Parathyroid adenoma (tissue), 2 donors: Measurements from ENCODE around the gene EME2.

Experiments used
- H2AFZ ChIP-seq: fragments of 300-600 bp; sonication (generic); one replicate; pipeline ENCODE4 v1.7.0; 2017; ENCODE audit warnings: antibody characterized with exemption, mild to moderate bottlenecking
- H3K27ac ChIP-seq: fragments of 300-600 bp; sonication (generic); one replicate; pipeline ENCODE4 v1.7.0; 2017
- H3K27me3 ChIP-seq: fragments of 300-600 bp; sonication (generic); one replicate; pipeline ENCODE4 v1.7.0; 2017; ENCODE audit warnings: low read length; ENCODE audit not compliant: control insufficient read depth, insufficient read depth
- H3K36me3 ChIP-seq: fragments of 300-600 bp; sonication (generic); one replicate; pipeline ENCODE4 v1.7.0; 2017; ENCODE audit warnings: low read length; ENCODE audit not compliant: control insufficient read depth, insufficient read depth
- H3K4me1 ChIP-seq: fragments of 300-600 bp; sonication (generic); one replicate; pipeline ENCODE4 v1.7.0; 2017; ENCODE audit warnings: control low read depth
- H3K4me2 ChIP-seq: fragments of 300-600 bp; sonication (generic); one replicate; pipeline ENCODE4 v1.7.0; 2017; ENCODE audit warnings: low read length
- H3K4me3 ChIP-seq: fragments of 300-600 bp; sonication (generic); one replicate; pipeline ENCODE4 v1.7.0; 2017; ENCODE audit warnings: low read depth, low read length
- H3K79me2 ChIP-seq: fragments of 300-600 bp; sonication (generic); one replicate; pipeline ENCODE4 v1.7.0; 2017; ENCODE audit warnings: control low read depth
- H3K9ac ChIP-seq: fragments of 300-600 bp; sonication (generic); one replicate; pipeline ENCODE4 v1.7.0; 2017; ENCODE audit warnings: mild to moderate bottlenecking
- H3K9me3 ChIP-seq: fragments of 300-600 bp; sonication (generic); one replicate; pipeline ENCODE4 v1.7.0; 2017; ENCODE audit warnings: low read length; ENCODE audit not compliant: control insufficient read depth
- TF ChIP-seq, protein P1 (sequence below): fragments of 300-600 bp; sonication (generic); IDR thresholded peaks from one replicate; pipeline ENCODE4 v1.7.0; 2017; ENCODE audit warnings: antibody characterized with exemption, mild to moderate bottlenecking
- donor health status: primary hyperparathyroidism.

Gene EME2

DNA sequence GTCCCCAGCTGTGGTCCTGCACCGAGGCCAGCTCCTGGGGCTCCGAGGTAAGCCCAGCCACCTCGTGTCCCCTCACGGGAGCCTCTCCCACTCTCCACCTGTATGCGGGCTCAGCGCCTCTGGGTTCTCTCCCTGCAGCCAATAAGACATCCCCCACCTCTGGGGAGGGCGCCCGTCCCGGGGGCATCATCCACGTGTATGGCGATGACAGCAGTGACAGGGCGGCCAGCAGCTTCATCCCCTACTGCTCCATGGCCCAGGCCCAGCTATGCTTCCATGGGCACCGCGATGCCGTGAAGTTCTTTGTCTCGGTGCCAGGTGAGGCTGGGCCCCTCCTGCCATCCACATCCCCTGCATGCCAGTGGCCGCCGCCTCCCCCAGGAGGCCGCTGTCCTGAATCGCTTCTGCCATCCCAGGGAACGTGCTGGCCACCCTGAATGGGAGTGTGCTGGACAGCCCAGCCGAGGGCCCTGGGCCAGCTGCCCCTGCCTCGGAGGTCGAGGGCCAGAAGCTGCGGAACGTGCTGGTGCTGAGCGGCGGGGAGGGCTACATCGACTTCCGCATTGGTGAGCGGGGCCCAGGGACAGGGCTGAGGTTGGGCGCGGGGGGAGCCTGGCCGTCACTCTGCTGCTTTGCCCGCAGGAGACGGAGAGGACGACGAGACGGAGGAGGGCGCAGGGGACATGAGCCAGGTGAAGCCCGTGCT is 4.4 kb upstream of the EME2 start:
- H2AFZ ChIP-seq, result no peak overlapping the region
- no peak overlapping the region for H3K4me2 ChIP-seq
- H3K9me3 ChIP-seq, result no peaks in the 10 kb centered on the region
- no peaks in the 10 kb centered on the region for H3K79me2 ChIP-seq
- no peaks in the 10 kb centered on the region for H3K27me3 ChIP-seq
- H3K4me3 ChIP-seq, result no peak overlapping the region
- no peak overlapping the region for H3K27ac ChIP-seq
- TF ChIP-seq, protein P1, sequence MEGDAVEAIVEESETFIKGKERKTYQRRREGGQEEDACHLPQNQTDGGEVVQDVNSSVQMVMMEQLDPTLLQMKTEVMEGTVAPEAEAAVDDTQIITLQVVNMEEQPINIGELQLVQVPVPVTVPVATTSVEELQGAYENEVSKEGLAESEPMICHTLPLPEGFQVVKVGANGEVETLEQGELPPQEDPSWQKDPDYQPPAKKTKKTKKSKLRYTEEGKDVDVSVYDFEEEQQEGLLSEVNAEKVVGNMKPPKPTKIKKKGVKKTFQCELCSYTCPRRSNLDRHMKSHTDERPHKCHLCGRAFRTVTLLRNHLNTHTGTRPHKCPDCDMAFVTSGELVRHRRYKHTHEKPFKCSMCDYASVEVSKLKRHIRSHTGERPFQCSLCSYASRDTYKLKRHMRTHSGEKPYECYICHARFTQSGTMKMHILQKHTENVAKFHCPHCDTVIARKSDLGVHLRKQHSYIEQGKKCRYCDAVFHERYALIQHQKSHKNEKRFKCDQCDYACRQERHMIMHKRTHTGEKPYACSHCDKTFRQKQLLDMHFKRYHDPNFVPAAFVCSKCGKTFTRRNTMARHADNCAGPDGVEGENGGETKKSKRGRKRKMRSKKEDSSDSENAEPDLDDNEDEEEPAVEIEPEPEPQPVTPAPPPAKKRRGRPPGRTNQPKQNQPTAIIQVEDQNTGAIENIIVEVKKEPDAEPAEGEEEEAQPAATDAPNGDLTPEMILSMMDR, result no peak
- no peak overlapping the region for H3K9ac ChIP-seq
- peaks cover 2% of the 10 kb centered on the region for H3K4me1 ChIP-seq
- no peaks in the 10 kb centered on the region for H3K36me3 ChIP-seq

DNA sequence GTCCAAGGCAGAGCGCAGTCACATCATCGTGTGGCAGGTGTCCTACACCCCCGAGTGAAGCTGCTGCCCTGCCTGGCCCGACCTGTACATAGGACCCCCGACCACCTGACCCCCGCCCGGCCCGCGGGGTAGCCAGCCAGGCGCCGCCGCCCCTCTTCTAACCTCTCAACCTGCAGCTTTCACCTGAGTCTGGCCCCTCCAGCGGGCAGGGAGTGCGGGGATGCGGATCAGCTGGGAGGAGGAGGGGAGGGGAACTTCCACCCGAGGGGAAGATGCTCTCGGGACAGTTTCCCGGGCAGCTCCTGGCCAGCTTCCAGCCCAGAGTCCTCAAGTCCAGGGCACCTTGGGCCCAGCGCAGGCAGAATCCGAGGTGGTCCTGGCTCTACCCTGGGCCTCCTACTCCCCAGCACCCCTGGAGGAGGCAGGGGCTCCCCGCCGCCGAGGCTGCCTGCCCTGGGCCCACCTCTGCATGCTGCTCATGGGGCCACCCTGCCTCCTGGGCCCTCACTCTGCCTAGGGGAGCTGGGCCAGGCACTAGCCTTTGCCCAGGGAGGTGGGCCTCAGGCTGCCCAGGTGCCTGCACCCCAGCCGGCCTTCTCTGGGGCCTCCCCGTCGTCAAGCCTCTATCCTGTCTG is 3.7 kb upstream of the EME2 start:
- Histone ChIP-seq H3K4me2 (no peak overlapping the region), H3K27me3 (no peaks in the 10 kb centered on the region), H3K36me3 (no peaks in the 10 kb centered on the region), H3K9me3 (no peaks in the 10 kb centered on the region), H3K9ac (no peak overlapping the region), H3K27ac (no peak overlapping the region), H2AFZ (no peak overlapping the region), H3K79me2 (no peaks in the 10 kb centered on the region), H3K4me3 (no peak overlapping the region), H3K4me1 (peaks cover 2% of the 10 kb centered on the region)
- TF ChIP-seq, protein P1, result no peak

DNA sequence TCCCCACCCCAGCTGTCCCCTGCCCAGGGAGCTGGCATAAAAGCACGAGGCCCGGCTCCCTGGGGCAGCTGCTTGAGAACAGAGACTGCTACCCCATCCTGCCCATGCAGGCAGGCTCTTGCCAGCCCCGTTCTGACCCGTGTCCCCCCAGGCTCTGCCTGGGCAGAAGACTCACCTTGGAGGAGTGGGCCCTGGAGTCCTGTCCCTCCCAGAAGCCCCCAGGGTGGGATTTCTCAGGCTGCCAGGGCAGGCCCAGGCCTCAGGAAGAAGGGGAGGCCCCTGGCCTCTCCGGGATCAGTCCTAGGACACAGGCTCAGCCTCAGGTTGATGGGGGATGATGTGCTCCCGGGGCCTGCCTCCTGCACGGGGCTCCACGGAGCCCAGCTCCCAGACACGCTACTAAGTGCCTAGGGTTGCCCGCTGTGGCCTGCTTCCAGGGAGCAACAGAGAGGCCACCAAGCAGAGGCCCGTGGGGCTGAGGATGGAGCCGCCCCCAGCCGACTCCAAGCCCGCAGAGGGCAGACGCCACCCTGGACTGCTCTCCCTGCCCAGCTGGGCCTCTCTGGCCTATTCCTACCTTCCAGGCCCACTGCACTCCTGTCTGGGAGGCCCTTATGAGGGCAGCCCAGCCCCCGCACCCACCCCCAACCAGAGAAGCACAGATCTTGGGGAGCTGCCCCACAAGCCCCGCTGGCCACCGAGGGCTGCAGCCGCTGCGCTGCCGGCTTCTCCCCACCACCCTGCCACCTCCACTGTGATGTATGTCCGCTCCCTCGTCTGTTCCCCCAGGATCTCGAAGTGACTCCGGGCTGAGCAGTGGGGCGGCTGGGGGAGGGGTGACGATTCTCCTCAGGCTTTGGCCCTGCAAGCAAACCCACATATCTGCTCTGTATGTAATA is 3.0 kb upstream of the EME2 start:
- no peak overlapping the region for H3K9ac ChIP-seq
- no peaks in the 10 kb centered on the region for H3K36me3 ChIP-seq
- no peak overlapping the region for H3K4me2 ChIP-seq
- TF ChIP-seq, protein P1, result no peak
- no peaks in the 10 kb centered on the region for H3K9me3 ChIP-seq
- H3K4me1 ChIP-seq, result peaks cover 2% of the 10 kb centered on the region
- no peak overlapping the region for H3K4me3 ChIP-seq
- no peak overlapping the region for H3K27ac ChIP-seq
- no peak overlapping the region for H2AFZ ChIP-seq
- H3K79me2 ChIP-seq, result peaks cover 2% of the 10 kb centered on the region
- no peaks in the 10 kb centered on the region for H3K27me3 ChIP-seq

DNA sequence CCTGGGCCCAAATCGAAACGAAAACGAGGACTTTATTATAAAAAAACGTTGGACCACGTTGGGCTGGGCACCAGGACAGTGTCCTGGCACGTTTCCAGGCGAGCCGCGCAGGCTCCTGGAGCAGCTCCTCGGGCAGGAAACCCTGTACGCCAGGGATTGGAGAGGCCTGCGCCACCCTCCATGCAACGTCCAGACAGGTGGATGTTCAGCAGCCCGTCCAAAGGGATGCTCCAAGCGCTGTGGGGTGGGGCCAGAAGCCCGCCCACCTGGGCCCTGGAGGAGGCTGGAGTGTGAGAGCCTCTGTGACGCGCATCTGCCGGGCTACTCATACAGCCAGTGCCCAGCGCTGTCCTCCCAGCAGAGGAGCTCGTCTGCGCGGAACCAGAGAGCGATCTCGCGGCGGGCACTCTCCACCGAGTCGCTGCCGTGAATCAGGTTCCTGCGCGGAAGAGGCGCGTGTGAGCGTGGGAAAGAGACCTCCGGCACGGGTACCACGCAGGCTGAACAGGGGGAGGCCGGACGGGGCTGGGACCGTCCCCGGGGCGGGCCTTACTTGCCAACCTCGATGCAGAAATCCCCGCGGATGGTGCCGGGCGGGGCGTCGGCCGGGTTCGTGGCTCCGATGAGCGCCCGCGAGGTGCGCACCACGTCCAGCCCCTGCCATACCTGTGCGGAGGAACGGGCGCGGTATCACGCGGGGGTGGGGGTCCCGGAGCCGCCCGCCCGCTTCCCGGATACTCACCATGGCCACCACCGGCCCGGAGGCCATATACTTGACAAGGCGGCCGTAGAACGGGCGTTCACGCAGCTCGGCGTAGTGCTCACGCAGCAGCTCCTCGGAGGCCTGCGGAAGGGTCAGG is 2.1 kb upstream of the EME2 start:
- peaks cover 2% of the 10 kb centered on the region for H3K4me1 ChIP-seq
- TF ChIP-seq, protein P1, result no peak
- no peaks in the 10 kb centered on the region for H3K36me3 ChIP-seq
- no peaks in the 10 kb centered on the region for H3K27me3 ChIP-seq
- H3K4me3 ChIP-seq, result peak overlapping the region; percentile 48
- H2AFZ ChIP-seq, result peak overlapping the region; percentile 68
- peaks cover 5% of the 10 kb centered on the region for H3K79me2 ChIP-seq
- no peak overlapping the region for H3K27ac ChIP-seq
- H3K4me2 ChIP-seq, result peak overlapping the region; percentile 76
- H3K9me3 ChIP-seq, result no peaks in the 10 kb centered on the region
- no peak overlapping the region for H3K9ac ChIP-seq
